H1 (cell line): ENCODE measurements around the gene USP24. TPM values are rescaled to one million over a fixed set of nuclear protein-coding genes. Genes with fewer than 3 reads are reported as not detected.

Experiments used
- CBX8 ChIP-seq: fragments of 300-800, 300-1000 bp; sonication (generic); IDR thresholded peaks from 2 replicates; pipeline ENCODE4 v1.7.1; 2016; ENCODE audit warnings: low read depth, low read length, borderline replicate concordance
- NRF1 ChIP-seq: IDR thresholded peaks from 2 replicates; pipeline ENCODE4 v1.6.1; 2011; ENCODE audit warnings: mild to moderate bottlenecking, low read depth, low read length, improper control_type of control experiment
- SIX5 ChIP-seq: IDR thresholded peaks from 2 replicates; pipeline ENCODE4 v1.6.1; 2011; ENCODE audit warnings: mild to moderate bottlenecking, low read depth, low read length
- ZNF274 ChIP-seq: IDR thresholded peaks from 2 replicates; pipeline ENCODE4 v1.7.0; 2012; ENCODE audit warnings: low read length, borderline replicate concordance; ENCODE audit errors: extremely low read depth
- polyA plus RNA-seq, 7 experiments: library from polyadenylated mRNA; depleted of rRNA in 3 of 7; stranded (reverse) in 5 of 7; unstranded in 2 of 7; fragments of >200 nt in 5 of 7; fragments of 200-250 nt in 2 of 7; gene quantifications; 1 replicate in 5 of 7; 2 replicates in 1 of 7; 4 replicates in 1 of 7; pipeline versions ENCODE4 v1.2.1 to v1.2.3, GENCODE V29; 2011 to 2013; ENCODE audit warnings: missing spikeins in 2 of 7, mixed read lengths in 2 of 7
- total RNA-seq: library from RNA; stranded (reverse); fragmentation: NEBNext Ultra II Directional; extraction: Animal tissue kit (Norgen Biotek cat#: 25700); gene quantifications from 2 replicates; pipeline ENCODE4 v1.2.1, GENCODE V29; 2021

Gene USP24
- total and polyA plus RNA-seq, 2 of the 8 experiments (the other 6 are each of a cell fraction or from before 2014, with no cell fraction given), result 11.1 to 34.6 TPM

GRCh38 chr1:55034476-55035133, 180.6 kb downstream of the USP24 start (continued):
- TF ChIP-seq CBX8 (no peak), ZNF274 (no peak), NRF1 (no peak), SIX5 (no peak)
